HFF-Myc (cell line): ENCODE measurements around the gene DOP1A.

ENCODE experiments used
- DNase-seq: peaks from one replicate; pipeline ENCODE4 v3.0.0-alpha.2; 2011; ENCODE audit warnings: low read depth; ENCODE audit errors: extremely low read depth
- H3K4me3 ChIP-seq: replicated peaks from 2 replicates; pipeline ENCODE4 v1.5.1; 2011; ENCODE audit warnings: low read depth, mild to moderate bottlenecking, control low read depth, low read length
- CTCF ChIP-seq: IDR thresholded peaks from 2 replicates; pipeline ENCODE4 v1.5.1; 2012; ENCODE audit warnings: mild to moderate bottlenecking, low read depth, low read length, control low read depth; ENCODE audit errors: missing control alignments

Gene DOP1A

GRCh38 chr6:83192871-83193746 is 125.6 kb downstream of the DOP1A start, which contains the start of the genes PGM3 and RWDD2A:
TSS of gene PGM3 (minus strand) at chr6:83193265. CDS start at chr6:83191012, 2,253 bp downstream.
TSS of gene RWDD2A (plus strand) at chr6:83193357. CDS start at chr6:83194452, 1,095 bp downstream.
- DNase-seq = peak; percentile 25
- H3K4me3 ChIP-seq = peak within 1 kb of the TSS; percentile 79
- no peak for TF ChIP-seq CTCF

GRCh38 chr6:83193747-83194566 is 126.5 kb downstream of the DOP1A start:
- TF ChIP-seq CTCF = no peak
- H3K4me3 ChIP-seq = peak overlapping the region; percentile 79

GRCh38 chr6:83198486-83199172 is 131.2 kb downstream of the DOP1A start:
- no peak for DNase-seq
- no peak for TF ChIP-seq CTCF
- H3K4me3 ChIP-seq = no peak overlapping the region

More at GRCh38 chr6:83193747-83194566, 126.5 kb downstream of the DOP1A start:
- no peak for DNase-seq

GRCh38 chr6:83199173-83199862 is 131.8 kb downstream of the DOP1A start:
- no peak overlapping the region for H3K4me3 ChIP-seq
- no peak for DNase-seq

GRCh38 chr6:83199863-83200225 is 132.4 kb downstream of the DOP1A start:
- TF ChIP-seq CTCF = no peak

More at GRCh38 chr6:83199173-83199862, 131.8 kb downstream of the DOP1A start:
- TF ChIP-seq CTCF = no peak

GRCh38 chr6:83202031-83202430 is 134.6 kb downstream of the DOP1A start:
- DNase-seq = no peak
- H3K4me3 ChIP-seq = no peak overlapping the region
- no peak for TF ChIP-seq CTCF

More at GRCh38 chr6:83199863-83200225, 132.4 kb downstream of the DOP1A start:
- H3K4me3 ChIP-seq = no peak overlapping the region
- peak; percentile 31 for DNase-seq
